ENCODE measurements around the gene EXOC4.

Gene EXOC4

DNA sequence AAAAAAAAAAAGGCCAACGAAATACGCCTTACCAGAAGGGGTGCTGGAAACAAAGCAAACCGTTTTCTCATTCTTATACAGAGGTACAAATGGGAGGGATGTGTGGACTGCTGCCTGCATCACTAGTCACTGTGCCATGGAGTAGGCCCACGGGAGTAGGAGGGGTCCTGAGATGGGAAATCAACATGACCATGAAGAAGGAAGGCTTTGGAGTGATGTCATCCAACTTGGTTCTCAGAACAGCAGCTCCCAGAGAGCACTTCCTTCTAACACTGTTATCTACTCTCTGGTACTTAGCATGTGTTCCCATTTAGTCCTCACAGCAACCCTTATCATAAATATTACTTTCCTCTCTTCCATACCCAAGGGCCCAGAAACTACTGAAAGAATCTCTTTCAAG is 814.3 kb downstream of the EXOC4 start:
- Histone ChIP-seq H3K4me3 (ENCODE audit: severe bottlenecking) (no peak overlapping the region), H3K4me1 (ENCODE audit: insufficient read depth, poor library complexity, severe bottlenecking) (no peaks in the 10 kb centered on the region), H3K27me3 (ENCODE audit: insufficient read depth, poor library complexity, severe bottlenecking) (no peaks in the 10 kb centered on the region), H3K27ac (ENCODE audit: poor library complexity, severe bottlenecking) (no peak overlapping the region), H3K9me3 (ENCODE audit: severe bottlenecking) (no peaks in the 10 kb centered on the region), H3K36me3 (ENCODE audit: low read depth) (no peaks in the 10 kb centered on the region)
- TF ChIP-seq, protein P1, sequence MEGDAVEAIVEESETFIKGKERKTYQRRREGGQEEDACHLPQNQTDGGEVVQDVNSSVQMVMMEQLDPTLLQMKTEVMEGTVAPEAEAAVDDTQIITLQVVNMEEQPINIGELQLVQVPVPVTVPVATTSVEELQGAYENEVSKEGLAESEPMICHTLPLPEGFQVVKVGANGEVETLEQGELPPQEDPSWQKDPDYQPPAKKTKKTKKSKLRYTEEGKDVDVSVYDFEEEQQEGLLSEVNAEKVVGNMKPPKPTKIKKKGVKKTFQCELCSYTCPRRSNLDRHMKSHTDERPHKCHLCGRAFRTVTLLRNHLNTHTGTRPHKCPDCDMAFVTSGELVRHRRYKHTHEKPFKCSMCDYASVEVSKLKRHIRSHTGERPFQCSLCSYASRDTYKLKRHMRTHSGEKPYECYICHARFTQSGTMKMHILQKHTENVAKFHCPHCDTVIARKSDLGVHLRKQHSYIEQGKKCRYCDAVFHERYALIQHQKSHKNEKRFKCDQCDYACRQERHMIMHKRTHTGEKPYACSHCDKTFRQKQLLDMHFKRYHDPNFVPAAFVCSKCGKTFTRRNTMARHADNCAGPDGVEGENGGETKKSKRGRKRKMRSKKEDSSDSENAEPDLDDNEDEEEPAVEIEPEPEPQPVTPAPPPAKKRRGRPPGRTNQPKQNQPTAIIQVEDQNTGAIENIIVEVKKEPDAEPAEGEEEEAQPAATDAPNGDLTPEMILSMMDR (IDR thresholded peaks at IDR 0.05; ENCODE audit: poor library complexity, severe bottlenecking) = no peak
- no peak for DNase-seq (ENCODE audit: low spot score)
- no peak for ATAC-seq (ENCODE audit: low read depth)

DNA sequence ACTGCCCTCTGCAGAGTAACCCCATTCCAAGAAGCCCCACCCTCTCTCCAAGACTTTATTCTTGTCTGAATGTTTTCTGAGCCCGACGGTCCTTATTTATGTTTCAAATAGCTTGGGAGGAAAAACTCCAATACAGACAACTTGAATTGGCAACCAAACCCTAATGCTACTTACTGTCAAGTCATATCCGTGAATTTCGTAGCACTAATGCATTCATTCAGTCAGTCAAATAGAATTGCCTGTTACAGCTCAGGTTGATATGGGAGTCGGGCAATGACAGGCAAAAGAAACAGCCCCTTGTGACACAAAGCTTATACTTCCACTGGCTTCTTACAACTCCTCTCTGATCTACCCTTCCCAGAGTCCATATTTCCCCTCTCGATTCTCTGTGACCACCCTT is 815.8 kb downstream of the EXOC4 start:
- TF ChIP-seq, protein P1 (IDR thresholded peaks at IDR 0.05; ENCODE audit: poor library complexity, severe bottlenecking) = no peak
- H3K9me3 ChIP-seq (ENCODE audit: severe bottlenecking) = no peaks in the 10 kb centered on the region
- H3K27me3 ChIP-seq (ENCODE audit: insufficient read depth, poor library complexity, severe bottlenecking) = no peaks in the 10 kb centered on the region
- H3K4me1 ChIP-seq (ENCODE audit: insufficient read depth, poor library complexity, severe bottlenecking) = no peaks in the 10 kb centered on the region
- no peaks in the 10 kb centered on the region for H3K36me3 ChIP-seq (ENCODE audit: low read depth)
- DNase-seq (ENCODE audit: low spot score) = no peak
- H3K4me3 ChIP-seq (ENCODE audit: severe bottlenecking) = no peak overlapping the region
- no peak for ATAC-seq (ENCODE audit: low read depth)
- no peak overlapping the region for H3K27ac ChIP-seq (ENCODE audit: poor library complexity, severe bottlenecking)

DNA sequence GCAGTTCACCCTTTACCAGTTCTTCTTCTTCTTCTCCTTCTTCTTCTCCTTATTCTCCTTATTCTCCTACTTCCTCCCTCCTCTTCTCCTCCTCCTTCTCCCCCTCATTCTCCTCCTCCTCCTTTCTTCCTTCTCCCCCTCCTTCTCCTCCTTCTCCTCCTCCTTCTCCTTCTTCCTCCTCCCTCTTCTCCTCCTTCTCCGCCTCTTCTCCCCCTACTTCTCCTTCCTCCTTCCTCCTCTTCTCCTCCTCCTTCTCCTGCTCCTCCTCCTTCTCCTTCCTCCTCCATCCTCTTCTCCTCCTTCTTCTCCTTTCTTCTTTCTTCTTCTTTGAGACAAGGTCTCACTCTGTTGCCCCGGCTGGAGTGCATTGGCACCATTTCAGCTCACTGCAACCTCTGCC is 816.3 kb downstream of the EXOC4 start:
- no peak overlapping the region for H3K27ac ChIP-seq (ENCODE audit: poor library complexity, severe bottlenecking)
- DNase-seq (ENCODE audit: low spot score) = no peak
- H3K4me3 ChIP-seq (ENCODE audit: severe bottlenecking) = no peak overlapping the region
- no peaks in the 10 kb centered on the region for H3K36me3 ChIP-seq (ENCODE audit: low read depth)
- no peak for ATAC-seq (ENCODE audit: low read depth)
- H3K4me1 ChIP-seq (ENCODE audit: insufficient read depth, poor library complexity, severe bottlenecking) = no peaks in the 10 kb centered on the region
- no peaks in the 10 kb centered on the region for H3K27me3 ChIP-seq (ENCODE audit: insufficient read depth, poor library complexity, severe bottlenecking)
- TF ChIP-seq, protein P1 (IDR thresholded peaks at IDR 0.05; ENCODE audit: poor library complexity, severe bottlenecking) = no peak
- no peaks in the 10 kb centered on the region for H3K9me3 ChIP-seq (ENCODE audit: severe bottlenecking)

DNA sequence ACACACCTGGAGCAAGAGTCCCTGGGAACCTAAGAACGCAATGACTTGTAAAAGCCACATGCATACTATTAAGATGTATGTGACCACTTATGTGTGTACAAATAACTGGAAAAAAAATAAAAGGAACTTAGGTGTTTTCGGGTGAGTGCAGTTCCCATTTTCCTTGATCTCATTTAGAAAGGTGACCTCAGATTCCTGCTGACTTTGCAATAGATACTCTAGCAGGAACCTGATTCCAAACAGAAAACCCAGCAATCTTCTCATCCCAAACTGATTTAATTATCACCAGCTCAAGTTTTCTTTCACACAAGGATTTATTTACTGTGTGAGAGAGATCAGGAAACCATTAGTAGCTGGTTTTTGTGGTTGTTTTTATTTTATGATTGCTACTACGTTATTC is 817.8 kb downstream of the EXOC4 start:
- TF ChIP-seq, protein P1 (IDR thresholded peaks at IDR 0.05; ENCODE audit: poor library complexity, severe bottlenecking) = no peak
- DNase-seq (ENCODE audit: low spot score) (no peak), ATAC-seq (ENCODE audit: low read depth) (no peak)
- no peaks in the 10 kb centered on the region for H3K9me3 ChIP-seq (ENCODE audit: severe bottlenecking)
- no peaks in the 10 kb centered on the region for H3K27me3 ChIP-seq (ENCODE audit: insufficient read depth, poor library complexity, severe bottlenecking)
- no peak overlapping the region for H3K4me3 ChIP-seq (ENCODE audit: severe bottlenecking)
- H3K4me1 ChIP-seq (ENCODE audit: insufficient read depth, poor library complexity, severe bottlenecking) = no peaks in the 10 kb centered on the region
- H3K27ac ChIP-seq (ENCODE audit: poor library complexity, severe bottlenecking) = no peak overlapping the region
- H3K36me3 ChIP-seq (ENCODE audit: low read depth) = no peaks in the 10 kb centered on the region

DNA sequence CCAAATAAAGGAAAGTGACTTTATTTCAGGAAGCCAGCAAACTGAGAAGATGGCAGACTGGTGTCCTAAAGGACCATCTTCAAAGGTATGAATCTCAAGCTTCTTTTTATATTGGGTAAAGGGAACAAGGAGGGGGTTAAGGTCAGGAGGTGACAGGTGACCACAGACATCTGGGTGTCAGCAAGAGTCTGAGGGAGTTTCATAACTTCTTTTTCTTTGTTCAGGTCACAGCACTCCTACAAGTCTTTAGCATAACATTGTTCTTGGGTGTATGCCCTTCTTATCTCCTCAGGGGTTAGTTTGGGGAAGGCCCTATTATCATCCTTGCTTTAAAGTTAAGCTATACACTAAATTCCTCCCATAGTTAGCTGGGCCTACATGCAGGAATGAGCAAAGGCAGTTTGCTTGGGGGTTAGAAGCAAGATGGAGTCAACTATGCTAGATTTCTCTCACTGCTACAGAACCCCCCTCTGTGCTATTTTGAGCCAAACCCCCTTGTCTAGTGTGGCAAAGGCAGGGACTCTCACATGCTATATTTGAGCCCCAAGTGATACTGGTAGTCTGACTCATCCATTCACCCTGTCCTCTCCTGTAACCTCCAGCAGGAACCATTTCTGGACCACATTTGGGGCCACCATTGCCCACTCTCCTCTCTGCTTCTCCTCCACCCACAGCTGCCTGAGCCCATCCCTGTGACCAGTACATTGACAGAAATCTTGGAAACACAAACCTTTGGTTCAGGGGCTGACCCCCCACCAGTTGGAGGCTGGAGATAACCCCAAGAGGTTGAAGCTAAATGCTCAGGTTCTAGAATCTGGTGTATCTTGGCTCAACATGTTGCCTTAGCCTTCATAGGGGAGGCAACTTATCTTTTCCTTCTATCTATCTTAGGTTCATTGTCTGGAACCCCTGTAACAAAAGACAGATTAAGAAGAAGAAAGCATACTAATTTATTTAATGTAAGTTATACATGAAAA is 818.8 kb downstream of the EXOC4 start:
- no peak for DNase-seq (ENCODE audit: low spot score)
- Histone ChIP-seq H3K36me3 (ENCODE audit: low read depth) (no peaks in the 10 kb centered on the region), H3K9me3 (ENCODE audit: severe bottlenecking) (no peaks in the 10 kb centered on the region), H3K4me3 (ENCODE audit: severe bottlenecking) (no peak overlapping the region), H3K27me3 (ENCODE audit: insufficient read depth, poor library complexity, severe bottlenecking) (no peaks in the 10 kb centered on the region), H3K27ac (ENCODE audit: poor library complexity, severe bottlenecking) (no peak overlapping the region), H3K4me1 (ENCODE audit: insufficient read depth, poor library complexity, severe bottlenecking) (no peaks in the 10 kb centered on the region)
- TF ChIP-seq, protein P1 (IDR thresholded peaks at IDR 0.05; ENCODE audit: poor library complexity, severe bottlenecking) = no peak
- no peak for ATAC-seq (ENCODE audit: low read depth)

Measured in RWPE2 (cell line).